ENCODE results near the gene BCDIN3D.

GRCh38 chr12:49821373-49822287 lies 21.3 kb downstream of the BCDIN3D start:
- TF ChIP-seq CTCF (IDR thresholded peaks at IDR 0.05) (no peak), POLR2AphosphoS5 (IDR thresholded peaks at IDR 0.05) (no peak), POLR2A (IDR thresholded peaks at IDR 0.05) (no peak)
